ENCODE measurements around the gene DSCAM. TPM values are rescaled to one million over a fixed set of nuclear protein-coding genes. Genes with fewer than 3 reads are reported as not detected.

DSCAM gene
- total RNA-seq, 1 donor from 2014 or later: not detected

GRCh38 chr21:40827509-40827908 lies 19.4 kb downstream of the DSCAM start:
- H3K27me3 ChIP-seq: no peaks in the 10 kb centered on the region
- no peak for TF ChIP-seq CTCF (IDR thresholded peaks at IDR 0.05)
- no peak overlapping the region for H3K4me3 ChIP-seq
- DNase-seq (ENCODE audit: low spot score in 2 of 2): no peak
- no peaks in the 10 kb centered on the region for H3K36me3 ChIP-seq
- no peaks in the 10 kb centered on the region for H3K4me1 ChIP-seq
- H3K27ac ChIP-seq: no peak overlapping the region
- intact Hi-C loops (cut with DNase I): no loop called here
- no peaks in the 10 kb centered on the region for H3K9me3 ChIP-seq

- Histone ChIP-seq H3K27ac (no peak overlapping the region), H3K4me3 (no peak overlapping the region), H3K36me3 (no peaks in the 10 kb centered on the region), H3K9me3 (no peaks in the 10 kb centered on the region), H3K4me1 (no peaks in the 10 kb centered on the region), H3K27me3 (no peaks in the 10 kb centered on the region)
- DNase-seq (ENCODE audit: low spot score in 2 of 2): no peak
- TF ChIP-seq CTCF (IDR thresholded peaks at IDR 0.05): no peak
- intact Hi-C loops (cut with DNase I): no loop called here
Measured at GRCh38 chr21:40819071-40819900, 27.7 kb downstream of the DSCAM start.

GRCh38 chr21:40813918-40814317 lies 33.0 kb downstream of the DSCAM start:
- Histone ChIP-seq H3K36me3 (no peaks in the 10 kb centered on the region), H3K9me3 (no peaks in the 10 kb centered on the region), H3K27ac (no peak overlapping the region), H3K4me1 (no peaks in the 10 kb centered on the region), H3K27me3 (no peaks in the 10 kb centered on the region), H3K4me3 (no peak overlapping the region)
- TF ChIP-seq CTCF (IDR thresholded peaks at IDR 0.05): no peak
- no peak for DNase-seq (ENCODE audit: low spot score in 2 of 2)
- intact Hi-C loops (cut with DNase I): no loop called here

GRCh38 chr21:40809673-40810197 lies 37.2 kb downstream of the DSCAM start:
- no peak for DNase-seq (ENCODE audit: low spot score in 2 of 2)
- no peaks in the 10 kb centered on the region for H3K4me1 ChIP-seq
- H3K27ac ChIP-seq: no peak overlapping the region
- no peak for TF ChIP-seq CTCF (IDR thresholded peaks at IDR 0.05)
- intact Hi-C loops (cut with DNase I): no loop called here
- no peaks in the 10 kb centered on the region for H3K27me3 ChIP-seq
- H3K9me3 ChIP-seq: no peaks in the 10 kb centered on the region
- no peaks in the 10 kb centered on the region for H3K36me3 ChIP-seq
- no peak overlapping the region for H3K4me3 ChIP-seq

- Histone ChIP-seq H3K27ac (no peak overlapping the region), H3K4me3 (no peak overlapping the region), H3K27me3 (no peaks in the 10 kb centered on the region), H3K36me3 (no peaks in the 10 kb centered on the region), H3K9me3 (peaks cover 12 to 18% of the 10 kb centered on the region in 2 donors), H3K4me1 (no peaks in the 10 kb centered on the region)
- no peak for TF ChIP-seq CTCF (IDR thresholded peaks at IDR 0.05)
- DNase-seq (ENCODE audit: low spot score in 2 of 2): no peak
- intact Hi-C loops (cut with DNase I): no loop called here
Measured at GRCh38 chr21:40803101-40803500, 43.9 kb downstream of the DSCAM start.
